K562 (cell line): ENCODE results near the gene CHMP2A. TPM values are rescaled to one million over a fixed set of nuclear protein-coding genes. Genes with fewer than 3 reads are reported as not detected.

Experiments used
- CUX1 ChIP-seq: fragments of 200-800 bp; sonication (Bioruptor generic); IDR thresholded peaks from 2 replicates; pipeline ENCODE4 v1.6.1; 2016; ENCODE audit warnings: missing genetic modification characterization, missing compliant biosample characterization
- DACH1 ChIP-seq: fragments of 450-650 bp; IDR thresholded peaks from 2 replicates; pipeline ENCODE4 v1.6.1; 2018; ENCODE audit not compliant: partially characterized antibody
- GABPA ChIP-seq: fragments of 200-800 bp; sonication (Bioruptor generic); conservative IDR thresholded peaks from 2 replicates; pipeline ENCODE4 v1.6.1; 2016; ENCODE audit warnings: low read depth, missing genetic modification characterization, missing compliant biosample characterization
- KAT7 ChIP-seq: sonication (generic); formaldehyde crosslinking; IDR thresholded peaks from 2 replicates; pipeline ENCODE4 v1.8.0; 2022; ENCODE audit warnings: missing genetic modification reagents, mild to moderate bottlenecking, borderline replicate concordance
- MYBL2 ChIP-seq, 2 experiments: fragments of 450-650 bp in 1 of 2; sonication (generic) in 1 of 2; formaldehyde crosslinking in 1 of 2; IDR thresholded peaks; 2 replicates each; pipeline versions ENCODE4 v1.6.1 to v1.8.1; 2017 to 2022; ENCODE audit warnings: borderline replicate concordance in 1 of 2, inconsistent platforms in 1 of 2, low read depth in 1 of 2, mild to moderate bottlenecking in 1 of 2, missing genetic modification reagents in 1 of 2, moderate library complexity in 1 of 2
- NFXL1 ChIP-seq: fragments of 450-650 bp; formaldehyde crosslinking; IDR thresholded peaks from 2 replicates; pipeline ENCODE4 v1.4.0; 2021; ENCODE audit warnings: mild to moderate bottlenecking
- NONO ChIP-seq, 2 experiments: fragments of 200-400 bp in 1 of 2; fragments of 450-650 bp in 1 of 2; formaldehyde crosslinking in 1 of 2; IDR thresholded peaks; 2 replicates each; pipeline ENCODE4 v1.6.1; 2017; ENCODE audit warnings: low read depth in 2 of 2, mild to moderate bottlenecking in 2 of 2, moderate library complexity in 2 of 2, low read length in 1 of 2
- PHB2 ChIP-seq: fragments of 450-650 bp; IDR thresholded peaks from 2 replicates; pipeline ENCODE4 v1.6.1; 2017; ENCODE audit warnings: low read depth
- POLR2B ChIP-seq: fragments of 450-650 bp; IDR thresholded peaks from 2 replicates; pipeline ENCODE4 v1.6.1; 2018; ENCODE audit warnings: low read depth; ENCODE audit not compliant: partially characterized antibody
- SIRT6 ChIP-seq: IDR thresholded peaks from one replicate; pipeline ENCODE4 v1.6.1; 2012; ENCODE audit warnings: low read depth, mild to moderate bottlenecking, control low read depth, inconsistent platforms, low read length, moderate library complexity
- SNIP1 ChIP-seq: fragments of 450-650 bp; IDR thresholded peaks from 2 replicates; pipeline ENCODE4 v1.7.1; 2017; ENCODE audit warnings: low read depth, mild to moderate bottlenecking
- TFAM ChIP-seq: fragments of 250-450 bp; sonication (Bioruptor Pico); conservative IDR thresholded peaks from 2 replicates; pipeline ENCODE4 v1.5.0; 2021; ENCODE audit warnings: mild to moderate bottlenecking, moderate library complexity
- TRIM28 ChIP-seq: fragments of 450-650 bp; IDR thresholded peaks from 2 replicates; pipeline ENCODE4 v1.6.1; 2017
- VEZF1 ChIP-seq: fragments of 200-800 bp; sonication (Bioruptor generic); IDR thresholded peaks from 2 replicates; pipeline ENCODE4 v1.6.1; 2017; ENCODE audit warnings: missing genetic modification characterization, missing compliant biosample characterization
- ZNF589 ChIP-seq: fragments of 200-800 bp; sonication (Bioruptor generic); IDR thresholded peaks from 2 replicates; pipeline ENCODE4 v1.6.1; 2016; ENCODE audit warnings: low read depth, missing genetic modification characterization, missing compliant biosample characterization
- ZNF699 ChIP-seq: fragments of 250-450 bp; sonication (Bioruptor Pico); IDR thresholded peaks from 2 replicates; pipeline ENCODE4 v1.8.0; 2021; ENCODE audit warnings: mild to moderate bottlenecking, moderate library complexity; ENCODE audit not compliant: insufficient replicate concordance
- ZNF766 ChIP-seq: fragments of 200-800 bp; sonication (Bioruptor generic); conservative IDR thresholded peaks from 2 replicates; pipeline ENCODE4 v1.6.1; 2016; ENCODE audit warnings: missing genetic modification characterization, missing compliant biosample characterization
- ZZZ3 ChIP-seq: fragments of 450-650 bp; IDR thresholded peaks from 2 replicates; pipeline ENCODE4 v1.6.1; 2016; ENCODE audit warnings: antibody characterized with exemption, mild to moderate bottlenecking, moderate library complexity
- polyA plus RNA-seq, 8 experiments: library from polyadenylated mRNA; depleted of rRNA in 4 of 8; stranded (reverse) in 5 of 8; unstranded in 3 of 8; fragments of >200 nt; fragmentation: Nextera tagmentation in 2 of 8; fragmentation: Illumina TruSeq in 1 of 8; extraction: Ambion mirVana in 2 of 8; extraction: Trizol in 1 of 8; gene quantifications; 2 replicates each; pipeline versions ENCODE4 v1.2.1 to v1.2.3, GENCODE V29; 2011 to 2014; ENCODE audit warnings: inconsistent platforms in 1 of 8, missing spikeins in 1 of 8
- total RNA-seq, 7 experiments: library from RNA; depleted of rRNA in 6 of 7; stranded (reverse); fragments of >200 nt in 6 of 7; fragmentation: Illumina TruSeq in 2 of 7; extraction: Trizol in 2 of 7; gene quantifications; 2 replicates each; pipeline versions ENCODE4 v1.2.1 to v1.2.3, GENCODE V29; 2011 to 2021; ENCODE audit warnings: low replicate concordance in 1 of 7
- TF ChIP-seq, protein P1 (sequence below): fragments of 250-450 bp; sonication (Bioruptor Pico); IDR thresholded peaks from 2 replicates; pipeline ENCODE4 v1.5.0; 2022; ENCODE audit warnings: mild to moderate bottlenecking

Gene CHMP2A
- total and polyA plus RNA-seq, 9 of the 15 experiments (the other 6 are each of a cell fraction or from before 2014, with no cell fraction given): 57.6 to 159 (median 87.2) TPM

DNA sequence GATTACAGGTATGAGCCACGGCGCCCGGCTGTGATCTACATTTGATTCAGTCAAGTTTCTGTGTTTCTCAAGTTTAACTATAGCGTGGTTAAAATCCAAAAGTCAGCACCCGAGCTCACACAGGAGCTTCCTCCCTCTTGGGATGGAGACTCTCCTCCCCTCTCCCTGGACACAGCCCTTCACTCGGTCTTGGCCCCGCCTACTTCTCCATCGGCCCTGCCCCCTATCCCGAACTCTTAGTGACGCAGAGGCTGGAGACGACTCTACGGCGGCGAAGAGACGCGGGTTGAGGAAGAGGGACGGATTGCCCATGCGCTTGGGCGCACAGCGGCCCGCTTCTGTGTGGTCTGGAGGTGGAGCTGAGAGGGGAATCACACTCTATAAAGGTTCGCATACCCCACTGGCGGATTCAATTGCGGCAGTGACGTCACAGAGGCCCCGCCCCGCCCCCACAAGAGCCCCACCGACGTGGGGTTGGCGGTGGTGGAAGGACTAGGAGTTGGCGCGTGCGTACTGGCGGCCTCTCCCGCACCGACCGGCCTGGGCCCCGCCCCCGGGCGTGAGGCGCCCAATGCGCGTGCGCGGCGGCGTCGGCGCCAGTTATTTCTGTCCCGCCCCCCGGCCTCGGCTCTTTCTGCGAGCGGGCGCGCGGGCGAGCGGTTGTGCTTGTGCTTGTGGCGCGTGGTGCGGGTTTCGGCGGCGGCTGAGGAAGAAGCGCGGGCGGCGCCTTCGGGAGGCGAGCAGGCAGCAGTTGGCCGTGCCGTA lies 10.9 kb downstream of the CHMP2A start, which contains the start of gene TRIM28 (continued):
- TF ChIP-seq NONO (IDR thresholded peaks at IDR 0.05; ENCODE audit: low read depth in 2 of 2, low read length in 1 of 2) (peak; percentile 89 to 99), NFXL1 (no peak), DACH1 (no peak), TRIM28 (no peak), TFAM (CRISPR knock-in tag) (no peak), GABPA (tag) (peak; percentile 64), ZNF589 (CRISPR knock-in tag) (no peak), SNIP1 (no peak), SIRT6 (no peak), VEZF1 (CRISPR knock-in tag) (peak; percentile 85; the same call in 1 of the 2 replicates), CUX1 (CRISPR knock-in tag) (no peak), KAT7 (CRISPR knock-in tag) (0 out of 2 replicates have a peak, but pooled peaks have one; percentile 14), MYBL2 (IDR thresholded peaks at IDR 0.05; ENCODE audit: low read depth) (no peak), MYBL2 (CRISPR knock-in tag; IDR thresholded peaks at IDR 0.05; ENCODE audit: borderline replicate concordance) (no peak), ZNF699 (CRISPR knock-in tag) (no peak), ZNF766 (CRISPR knock-in tag) (no peak), ZZZ3 (no peak), POLR2B (peak; percentile 92), PHB2 (no peak)
- TF ChIP-seq, protein P1, sequence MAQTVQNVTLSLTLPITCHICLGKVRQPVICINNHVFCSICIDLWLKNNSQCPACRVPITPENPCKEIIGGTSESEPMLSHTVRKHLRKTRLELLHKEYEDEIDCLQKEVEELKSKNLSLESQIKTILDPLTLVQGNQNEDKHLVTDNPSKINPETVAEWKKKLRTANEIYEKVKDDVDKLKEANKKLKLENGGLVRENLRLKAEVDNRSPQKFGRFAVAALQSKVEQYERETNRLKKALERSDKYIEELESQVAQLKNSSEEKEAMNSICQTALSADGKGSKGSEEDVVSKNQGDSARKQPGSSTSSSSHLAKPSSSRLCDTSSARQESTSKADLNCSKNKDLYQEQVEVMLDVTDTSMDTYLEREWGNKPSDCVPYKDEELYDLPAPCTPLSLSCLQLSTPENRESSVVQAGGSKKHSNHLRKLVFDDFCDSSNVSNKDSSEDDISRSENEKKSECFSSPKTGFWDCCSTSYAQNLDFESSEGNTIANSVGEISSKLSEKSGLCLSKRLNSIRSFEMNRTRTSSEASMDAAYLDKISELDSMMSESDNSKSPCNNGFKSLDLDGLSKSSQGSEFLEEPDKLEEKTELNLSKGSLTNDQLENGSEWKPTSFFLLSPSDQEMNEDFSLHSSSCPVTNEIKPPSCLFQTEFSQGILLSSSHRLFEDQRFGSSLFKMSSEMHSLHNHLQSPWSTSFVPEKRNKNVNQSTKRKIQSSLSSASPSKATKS (CRISPR knock-in tag): no peak
